ENCODE data around the gene TMEM223. TPM values are rescaled to one million over a fixed set of nuclear protein-coding genes. Genes with fewer than 3 reads are reported as not detected.
A peak's percentile ranks its signal among the peaks of the same experiment; 100 is the strongest.

TMEM223 gene
- total RNA-seq, 4 donors from 2014 or later = 12.9 to 41.4 (median 21.0) TPM

DNA sequence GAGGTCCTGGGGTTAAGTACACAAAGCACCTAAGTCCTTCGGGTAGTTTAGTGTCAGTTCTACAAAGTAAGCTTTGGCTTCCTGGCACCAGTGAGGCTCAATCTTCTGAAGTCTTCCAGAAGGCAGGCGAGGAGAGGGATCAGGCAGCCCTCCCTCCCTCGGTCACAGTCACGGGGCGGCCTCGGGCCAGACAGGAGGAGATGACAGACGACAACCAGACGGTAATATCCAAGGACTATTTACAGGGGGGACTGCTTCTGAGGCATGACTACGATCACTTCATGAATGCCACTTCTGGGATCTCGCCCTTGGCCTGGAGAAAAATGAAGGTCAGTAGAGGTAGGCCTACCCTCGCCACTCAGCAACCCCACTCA lies 383 bp upstream of the TMEM223 start:
- TF ChIP-seq POLR2A (IDR thresholded peaks at IDR 0.05) = no peak
- TF ChIP-seq, protein P1, sequence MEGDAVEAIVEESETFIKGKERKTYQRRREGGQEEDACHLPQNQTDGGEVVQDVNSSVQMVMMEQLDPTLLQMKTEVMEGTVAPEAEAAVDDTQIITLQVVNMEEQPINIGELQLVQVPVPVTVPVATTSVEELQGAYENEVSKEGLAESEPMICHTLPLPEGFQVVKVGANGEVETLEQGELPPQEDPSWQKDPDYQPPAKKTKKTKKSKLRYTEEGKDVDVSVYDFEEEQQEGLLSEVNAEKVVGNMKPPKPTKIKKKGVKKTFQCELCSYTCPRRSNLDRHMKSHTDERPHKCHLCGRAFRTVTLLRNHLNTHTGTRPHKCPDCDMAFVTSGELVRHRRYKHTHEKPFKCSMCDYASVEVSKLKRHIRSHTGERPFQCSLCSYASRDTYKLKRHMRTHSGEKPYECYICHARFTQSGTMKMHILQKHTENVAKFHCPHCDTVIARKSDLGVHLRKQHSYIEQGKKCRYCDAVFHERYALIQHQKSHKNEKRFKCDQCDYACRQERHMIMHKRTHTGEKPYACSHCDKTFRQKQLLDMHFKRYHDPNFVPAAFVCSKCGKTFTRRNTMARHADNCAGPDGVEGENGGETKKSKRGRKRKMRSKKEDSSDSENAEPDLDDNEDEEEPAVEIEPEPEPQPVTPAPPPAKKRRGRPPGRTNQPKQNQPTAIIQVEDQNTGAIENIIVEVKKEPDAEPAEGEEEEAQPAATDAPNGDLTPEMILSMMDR (IDR thresholded peaks at IDR 0.05) = no peak
- intact Hi-C loops (cut with DNase I; ENCODE audit: low total_unique reads) = loop anchor here (10.0 kb wide), 1 partner anchor 63 kb away; no protein-coding TSS in a partner anchor
- WGBS, 2 donors = 22 to 25% methylated on average over 11 of the region's 11 CpGs
- H3K4me3 ChIP-seq (ENCODE audit: low read depth, poor library complexity, severe bottlenecking) = no peak overlapping the region
- no peak for DNase-seq (ENCODE audit: low spot score in 2 of 2)

DNA sequence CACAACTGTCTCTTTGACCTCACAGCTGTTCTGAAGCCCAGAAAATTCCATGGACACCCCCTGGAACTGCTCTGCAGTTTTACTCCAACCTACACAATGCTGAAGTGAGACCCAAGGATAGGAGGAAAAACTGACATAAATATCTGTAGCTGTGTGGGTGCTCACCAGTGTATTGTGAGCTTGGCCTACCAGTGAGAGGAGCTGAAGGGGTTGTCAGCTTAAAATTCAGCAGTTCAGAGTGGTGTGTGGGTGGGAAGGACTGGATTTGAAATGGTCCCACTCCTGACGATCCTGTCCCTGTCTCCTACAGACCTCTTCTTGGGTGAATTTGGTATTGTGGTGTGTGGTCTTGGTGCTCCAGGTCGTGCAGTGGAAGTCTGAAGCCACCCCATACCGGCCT lies 2.2 kb downstream of the TMEM223 start:
- no peak overlapping the region for H3K4me3 ChIP-seq (ENCODE audit: low read depth, poor library complexity, severe bottlenecking)
- intact Hi-C loops (cut with DNase I; ENCODE audit: low total_unique reads) = no loop called here
- WGBS, 2 donors = 51 to 61% methylated on average over 3 of the region's 3 CpGs
- DNase-seq (ENCODE audit: low spot score in 2 of 2) = no peak
- TF ChIP-seq, protein P1 (IDR thresholded peaks at IDR 0.05) = no peak
- no peak for TF ChIP-seq POLR2A (IDR thresholded peaks at IDR 0.05)

DNA sequence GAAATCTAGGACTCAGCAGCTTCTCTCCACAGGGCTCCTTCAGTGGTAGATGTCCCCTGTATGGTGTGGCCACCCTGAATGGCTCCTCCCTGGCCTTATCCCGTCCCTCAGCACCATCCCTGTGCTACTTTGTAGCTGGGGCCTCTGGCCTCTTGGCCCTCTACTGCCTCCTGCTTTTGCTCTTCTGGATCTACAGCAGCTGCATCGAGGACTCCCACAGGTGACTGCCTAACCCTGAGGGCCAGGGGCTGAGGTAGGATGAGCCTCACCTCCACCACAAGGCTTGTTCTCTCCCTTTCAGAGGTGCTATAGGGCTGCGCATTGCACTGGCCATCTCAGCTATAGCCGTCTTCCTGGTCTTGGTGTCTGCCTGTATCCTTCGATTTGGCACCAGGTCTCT lies 2.8 kb downstream of the TMEM223 start:
- 60 to 73% methylated on average over 5 of the region's 5 CpGs for WGBS, 2 donors
- intact Hi-C loops (cut with DNase I; ENCODE audit: low total_unique reads) = no loop called here
- H3K4me3 ChIP-seq (ENCODE audit: low read depth, poor library complexity, severe bottlenecking) = no peak overlapping the region
- DNase-seq (ENCODE audit: low spot score in 2 of 2) = no peak
- TF ChIP-seq POLR2A (IDR thresholded peaks at IDR 0.05) = no peak
- TF ChIP-seq, protein P1 (IDR thresholded peaks at IDR 0.05) = no peak

DNA sequence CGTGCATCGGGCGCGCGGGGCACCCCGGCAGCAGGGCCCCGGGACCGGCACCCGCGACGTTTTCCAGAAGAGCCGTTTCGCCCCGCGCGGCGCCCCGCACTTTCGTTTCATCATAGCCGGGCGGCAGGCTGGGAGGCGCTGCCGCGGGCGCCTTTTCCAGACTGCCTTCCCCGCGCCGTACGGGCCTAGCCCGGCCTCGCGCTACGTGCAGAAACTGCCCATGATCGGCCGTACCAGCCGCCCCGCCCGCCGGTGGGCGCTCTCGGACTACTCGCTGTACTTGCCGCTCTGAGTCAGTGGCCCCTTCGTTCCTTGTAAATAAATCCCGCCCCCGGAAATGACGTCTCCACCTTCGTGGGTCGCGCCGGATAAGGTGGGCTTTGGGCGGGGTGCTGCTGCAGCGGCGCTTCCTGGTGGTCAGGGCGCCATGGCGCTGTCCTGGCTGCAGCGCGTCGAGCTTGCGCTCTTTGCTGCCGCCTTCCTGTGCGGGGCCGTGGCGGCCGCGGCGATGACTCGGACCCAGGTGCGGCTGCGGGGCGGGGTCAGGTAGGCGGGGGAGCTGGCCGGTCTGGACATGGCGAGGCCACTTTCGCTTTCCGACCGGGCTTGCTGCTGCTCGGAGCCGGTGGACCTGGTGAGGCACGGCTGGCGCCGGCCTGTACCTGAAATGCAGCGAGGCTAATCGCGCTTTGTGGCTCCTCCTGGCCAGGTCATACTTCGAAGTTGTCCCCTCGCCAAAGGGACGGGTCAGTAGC lies 4.6 kb downstream of the TMEM223 start, which contains the start of gene TMEM179B:
TMEM179B (plus strand) TSS at position 398 of the 755 bp plus-strand sequence; CDS start at position 428, 30 bp downstream.
- intact Hi-C loops (cut with DNase I; ENCODE audit: low total_unique reads) = no loop called here

DNA sequence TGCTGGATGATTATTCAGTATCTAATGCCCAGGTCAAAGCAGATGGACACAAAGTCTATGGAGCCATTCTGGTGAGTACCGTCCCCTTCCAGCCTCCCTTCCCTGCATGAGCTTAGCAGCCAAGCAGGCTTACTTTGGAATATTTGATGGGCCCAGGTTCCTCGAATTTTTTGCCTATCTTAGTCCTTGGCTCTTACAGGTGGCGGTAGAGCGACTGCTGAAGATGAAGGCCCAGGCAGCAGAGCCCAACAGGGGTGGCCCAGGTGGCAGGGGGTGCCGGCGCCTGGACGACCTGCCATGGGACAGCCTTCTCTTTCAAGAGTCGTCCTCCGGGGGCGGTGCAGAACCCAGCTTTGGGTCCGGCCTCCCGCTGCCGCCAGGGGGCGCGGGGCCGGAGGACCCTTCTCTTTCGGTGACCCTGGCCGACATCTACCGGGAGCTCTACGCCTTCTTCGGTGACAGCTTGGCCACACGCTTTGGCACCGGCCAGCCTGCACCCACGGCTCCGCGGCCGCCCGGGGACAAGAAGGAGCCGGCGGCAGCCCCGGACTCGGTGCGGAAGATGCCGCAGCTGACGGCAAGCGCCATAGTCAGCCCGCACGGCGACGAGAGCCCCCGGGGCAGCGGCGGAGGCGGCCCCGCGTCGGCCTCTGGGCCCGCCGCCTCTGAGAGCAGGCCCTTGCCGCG lies 5.3 kb downstream of the TMEM223 start:
- TF ChIP-seq POLR2A (IDR thresholded peaks at IDR 0.05) = no peak
- TF ChIP-seq, protein P1 (IDR thresholded peaks at IDR 0.05) = peak in 1 of 3 donors; percentile 96
- intact Hi-C loops (cut with DNase I; ENCODE audit: low total_unique reads) = no loop called here
- 2 to 4% methylated on average over 12 to 24 of the region's 51 CpGs for WGBS, 2 donors
- peak overlapping the region; percentile 72 for H3K4me3 ChIP-seq (ENCODE audit: low read depth, poor library complexity, severe bottlenecking)
- DNase-seq (ENCODE audit: low spot score in 2 of 2) = peak; percentile 85 to 98

More for the DNA sequence above, 4.6 kb downstream of the TMEM223 start, which contains the start of gene TMEM179B:
- peak; percentile 99 to 100 for DNase-seq (ENCODE audit: low spot score in 2 of 2)
- H3K4me3 ChIP-seq (ENCODE audit: low read depth, poor library complexity, severe bottlenecking) = peak within 1 kb of the TSS; percentile 72
- TF ChIP-seq, protein P1 (IDR thresholded peaks at IDR 0.05) = peak in 1 of 3 donors; percentile 9
- peak in 1 of 2 donors; percentile 87 for TF ChIP-seq POLR2A (IDR thresholded peaks at IDR 0.05)
- WGBS, 2 donors = 0% methylated on average over 52 to 84 of the region's 88 CpGs
